ENCODE data around the gene SLC23A3.
A peak's percentile ranks its signal among the peaks of the same experiment; 100 is the strongest.

Gene SLC23A3

GRCh38 chr2:219142329-219142728 lies 27.5 kb downstream of the SLC23A3 start:
- DNase-seq (ENCODE audit: low read depth in 3 of 3), result no peak

- no peak for DNase-seq (ENCODE audit: low read depth in 3 of 3)
Measured at GRCh38 chr2:219140722-219141121, 29.1 kb downstream of the SLC23A3 start.

- DNase-seq (ENCODE audit: low read depth in 3 of 3), result no peak
Measured at GRCh38 chr2:219133976-219134375, 35.9 kb downstream of the SLC23A3 start.

- DNase-seq (ENCODE audit: low read depth in 3 of 3), result no peak
Measured at GRCh38 chr2:219131744-219132143, 38.1 kb downstream of the SLC23A3 start.

GRCh38 chr2:219131327-219131726 lies 38.5 kb downstream of the SLC23A3 start:
- DNase-seq (ENCODE audit: low read depth in 3 of 3), result no peak

GRCh38 chr2:219129589-219129988 lies 40.2 kb downstream of the SLC23A3 start:
- no peak for DNase-seq (ENCODE audit: low read depth in 3 of 3)

- DNase-seq (ENCODE audit: low read depth in 3 of 3), result no peak
Measured at GRCh38 chr2:219128396-219128795, 41.4 kb downstream of the SLC23A3 start.

GRCh38 chr2:219127037-219127635 lies 42.7 kb downstream of the SLC23A3 start:
- no peak for DNase-seq (ENCODE audit: low read depth in 3 of 3)

GRCh38 chr2:219126555-219126954 lies 43.3 kb downstream of the SLC23A3 start:
- no peak for DNase-seq (ENCODE audit: low read depth in 3 of 3)

GRCh38 chr2:219125886-219126270 lies 44.0 kb downstream of the SLC23A3 start:
- DNase-seq (ENCODE audit: low read depth in 3 of 3), result no peak

- no peak for DNase-seq (ENCODE audit: low read depth in 3 of 3)
Measured at GRCh38 chr2:219125225-219125885, 44.5 kb downstream of the SLC23A3 start.

- DNase-seq (ENCODE audit: low read depth in 3 of 3), result peak in 1 of 3 experiments; percentile 3
Measured at GRCh38 chr2:219124381-219125110, 45.3 kb downstream of the SLC23A3 start.

GRCh38 chr2:219123356-219124135 lies 46.3 kb downstream of the SLC23A3 start:
- DNase-seq (ENCODE audit: low read depth in 3 of 3), result no peak

GRCh38 chr2:219122202-219122980 lies 47.4 kb downstream of the SLC23A3 start:
- no peak for DNase-seq (ENCODE audit: low read depth in 3 of 3)

- DNase-seq (ENCODE audit: low read depth in 3 of 3), result no peak
Measured at GRCh38 chr2:219120082-219120481, 49.7 kb downstream of the SLC23A3 start.

- DNase-seq (ENCODE audit: low read depth in 3 of 3), result peak; percentile 26 to 34 (median 33)
Measured at GRCh38 chr2:219119422-219120043, 50.3 kb downstream of the SLC23A3 start.

GRCh38 chr2:219118504-219118903 lies 51.3 kb downstream of the SLC23A3 start:
- DNase-seq (ENCODE audit: low read depth in 3 of 3), result no peak

- no peak for DNase-seq (ENCODE audit: low read depth in 3 of 3)
Measured at GRCh38 chr2:219116776-219117646, 52.8 kb downstream of the SLC23A3 start.

GRCh38 chr2:219112651-219113338 lies 57.0 kb downstream of the SLC23A3 start:
- DNase-seq (ENCODE audit: low read depth in 3 of 3), result no peak

Measured in stimulated activated CD4-positive, alpha-beta T cell treated with anti-CD3 and anti-CD28 coated beads, TNF-alpha, amount 100 ng/mL, for 4 hours (primary cell).